Activated B cell treated with CpG ODN at 0.5 μM for 24 hours (primary cell): ENCODE results near the gene UBAC2. TPM values are rescaled to one million over a fixed set of nuclear protein-coding genes. Genes with fewer than 3 reads are reported as not detected.

Experiments
- ATAC-seq: fragments of 200-7000 bp; cut with Tn5 transposase; one replicate; pipeline ENCODE4 v1.10.0; 2021; ENCODE audit warnings: low read depth, mild to moderate bottlenecking, moderate library complexity
- CTCF ChIA-PET: fragments of 350-600 bp; sonication (Branson Sonifier 250); formaldehyde crosslinking; loops from one replicate; lab custom pipeline; 2021; ENCODE audit warnings: antibody characterized with exemption; lab: Charles Lee
- POLR2A ChIA-PET: fragments of 350-600 bp; sonication (Branson Sonifier 250); formaldehyde crosslinking; loops from one replicate; lab custom pipeline; 2021; ENCODE audit warnings: antibody characterized with exemption; lab: Charles Lee
- DNase-seq: peaks from one replicate; pipeline ENCODE4 v3.0.0; 2022
- H3K27ac Mint-ChIP-seq: one replicate; pipeline ENCODE4 v1.8.0; 2020; ENCODE audit warnings: mixed read lengths
- H3K27me3 Mint-ChIP-seq: one replicate; pipeline ENCODE4 v1.8.0; 2021; ENCODE audit warnings: mixed read lengths
- H3K36me3 Mint-ChIP-seq: one replicate; pipeline ENCODE4 v1.8.0; 2021; ENCODE audit warnings: low read depth, mixed read lengths
- H3K4me1 Mint-ChIP-seq: one replicate; pipeline ENCODE4 v1.8.0; 2021; ENCODE audit warnings: mixed read lengths
- H3K4me3 Mint-ChIP-seq: one replicate; pipeline ENCODE4 v1.8.0; 2020; ENCODE audit warnings: mild to moderate bottlenecking, mixed read lengths
- H3K9me3 Mint-ChIP-seq: one replicate; pipeline ENCODE4 v1.8.0; 2020; ENCODE audit warnings: mixed read lengths
- CTCF ChIP-seq: fragments of 200-600 bp; IDR thresholded peaks from one replicate; pipeline ENCODE4 v1.8.0; 2022; ENCODE audit warnings: antibody characterized with exemption, mild to moderate bottlenecking
- intact Hi-C: fragments of 100-400 bp; cut with micrococcal nuclease; formaldehyde crosslinking; loops from one replicate; pipeline ENCODE4 v1.15.1; 2024
- total RNA-seq: library from RNA; stranded (reverse); gene quantifications from 2 replicates; pipeline ENCODE4 v1.2.3, GENCODE V29; 2022

UBAC2 gene
- total RNA-seq: 40.6 and 51.0 TPM in 2 replicates

- Mint-ChIP-seq H3K27me3 (no peaks in the 10 kb centered on the region), H3K36me3 (peaks cover 12% of the 10 kb centered on the region), H3K27ac (peak within 1 kb of the TSS; percentile 94), H3K4me1 (peaks cover 59% of the 10 kb centered on the region), H3K4me3 (peak within 1 kb of the TSS; percentile 95), H3K9me3 (no peaks in the 10 kb centered on the region)
- ChIA-PET POLR2A (interaction anchor here (0.6 to 7.4 kb wide), 40 partner anchors 8 to 1410 kb away, joined by 3 to 128 read pairs (median 5); partner anchors contain the start of genes GPR18 and GPR183), CTCF (interaction anchor here (1.2 to 8.3 kb wide), 6 partner anchors 14 to 69 kb away, joined by 3 to 157 read pairs (median 16); partner anchors contain the start of gene GPR18)
- intact Hi-C loops: loop anchor here (1.0 to 10.0 kb wide), 13 partner anchors 14 to 626 kb away; partner anchors contain the start of genes GPR18 and STK24
- peak; percentile 74 for ATAC-seq
- peak; percentile 98 for DNase-seq
- no peak for TF ChIP-seq CTCF
Observed at GRCh38 chr13:99200432-99201167, at the start of gene UBAC2. Gene UBAC2, plus strand, starts transcription at chr13:99200854. Its CDS starts 55 bp downstream, at chr13:99200909.

GRCh38 chr13:99151516-99151915 is 49.1 kb upstream of the UBAC2 start:
- intact Hi-C loops: no loop called here
- Mint-ChIP-seq H3K4me1 (no peaks in the 10 kb centered on the region), H3K36me3 (no peaks in the 10 kb centered on the region), H3K27ac (no peak overlapping the region), H3K9me3 (no peaks in the 10 kb centered on the region), H3K27me3 (peaks cover 8% of the 10 kb centered on the region), H3K4me3 (no peak overlapping the region)
- no peak for DNase-seq
- ChIA-PET CTCF (no interaction called here), POLR2A (no interaction called here)
- no peak for ATAC-seq
- no peak for TF ChIP-seq CTCF

GRCh38 chr13:99153219-99153618 is 47.4 kb upstream of the UBAC2 start:
- DNase-seq: no peak
- no peaks in the 10 kb centered on the region for H3K4me1 Mint-ChIP-seq
- intact Hi-C loops: no loop called here
- TF ChIP-seq CTCF: no peak
- H3K9me3 Mint-ChIP-seq: no peaks in the 10 kb centered on the region
- no peak overlapping the region for H3K27ac Mint-ChIP-seq
- no peak overlapping the region for H3K4me3 Mint-ChIP-seq
- no peaks in the 10 kb centered on the region for H3K36me3 Mint-ChIP-seq
- no peak for ATAC-seq
- ChIA-PET CTCF (interaction anchor here (0.6 kb wide), 1 partner anchor 32 kb away, joined by 4 read pairs; no protein-coding TSS in a partner anchor), POLR2A (no interaction called here)
- H3K27me3 Mint-ChIP-seq: peaks cover 4% of the 10 kb centered on the region

GRCh38 chr13:99154064-99154463 is 46.6 kb upstream of the UBAC2 start:
- ChIA-PET CTCF (interaction anchor here (0.6 kb wide), 1 partner anchor 32 kb away, joined by 4 read pairs; no protein-coding TSS in a partner anchor), POLR2A (no interaction called here)
- Mint-ChIP-seq H3K9me3 (no peaks in the 10 kb centered on the region), H3K27ac (no peak overlapping the region), H3K36me3 (no peaks in the 10 kb centered on the region), H3K4me3 (no peak overlapping the region), H3K4me1 (no peaks in the 10 kb centered on the region), H3K27me3 (peaks cover 9% of the 10 kb centered on the region)
- intact Hi-C loops: no loop called here
- no peak for ATAC-seq
- no peak for DNase-seq
- no peak for TF ChIP-seq CTCF

GRCh38 chr13:99155821-99156220 is 44.8 kb upstream of the UBAC2 start:
- POLR2A ChIA-PET: no interaction called here
- TF ChIP-seq CTCF: no peak
- Mint-ChIP-seq H3K9me3 (no peaks in the 10 kb centered on the region), H3K27ac (no peak overlapping the region), H3K4me1 (no peaks in the 10 kb centered on the region), H3K27me3 (peaks cover 17% of the 10 kb centered on the region), H3K4me3 (no peak overlapping the region), H3K36me3 (no peaks in the 10 kb centered on the region)
- ATAC-seq (no peak), DNase-seq (no peak)
- CTCF ChIA-PET: no interaction called here
- intact Hi-C loops: no loop called here
